Effector memory CD8-positive, alpha-beta T cell (primary cell): ENCODE data around the gene GBP6.
"Not testable (repeated sequence)": the region's sequence is repeated elsewhere in the genome, so short reads cannot be mapped to it uniquely, and the experiment has no call there.

ENCODE experiments used
- ATAC-seq: fragments of 150-1000 bp; cut with Tn5 transposase; replicated peaks from 2 replicates; pipeline ENCODE4 v1.10.0; 2021; ENCODE audit warnings: mild to moderate bottlenecking, moderate library complexity
- DNase-seq, 3 experiments: peaks; one replicate each; pipeline ENCODE4 v3.0.0; 2021
- H3K27ac Mint-ChIP-seq, 2 donors: one replicate each; pipeline ENCODE4 v1.8.0; 2022; ENCODE audit warnings: mild to moderate bottlenecking in 2 of 2, mixed read lengths in 2 of 2, moderate library complexity in 2 of 2
- H3K27me3 Mint-ChIP-seq, 2 donors: one replicate each; pipeline ENCODE4 v1.8.0; 2022; ENCODE audit warnings: mixed read lengths in 2 of 2
- H3K36me3 Mint-ChIP-seq: one replicate; pipeline ENCODE4 v1.8.0; 2022; ENCODE audit warnings: mild to moderate bottlenecking, moderate library complexity, mixed read lengths; ENCODE audit not compliant: insufficient read depth
- H3K4me1 Mint-ChIP-seq, 2 donors: one replicate each; pipeline ENCODE4 v1.8.0; 2022; ENCODE audit warnings: low read depth in 2 of 2, mixed read lengths in 2 of 2
- H3K4me3 Mint-ChIP-seq, 2 donors: one replicate each; pipeline ENCODE4 v1.8.0; 2022; ENCODE audit warnings: mild to moderate bottlenecking in 2 of 2, mixed read lengths in 2 of 2, moderate library complexity in 2 of 2
- H3K9me3 Mint-ChIP-seq, 2 donors: one replicate each; pipeline ENCODE4 v1.8.0; 2022; ENCODE audit warnings: mixed read lengths in 2 of 2

The GBP6 gene

DNA sequence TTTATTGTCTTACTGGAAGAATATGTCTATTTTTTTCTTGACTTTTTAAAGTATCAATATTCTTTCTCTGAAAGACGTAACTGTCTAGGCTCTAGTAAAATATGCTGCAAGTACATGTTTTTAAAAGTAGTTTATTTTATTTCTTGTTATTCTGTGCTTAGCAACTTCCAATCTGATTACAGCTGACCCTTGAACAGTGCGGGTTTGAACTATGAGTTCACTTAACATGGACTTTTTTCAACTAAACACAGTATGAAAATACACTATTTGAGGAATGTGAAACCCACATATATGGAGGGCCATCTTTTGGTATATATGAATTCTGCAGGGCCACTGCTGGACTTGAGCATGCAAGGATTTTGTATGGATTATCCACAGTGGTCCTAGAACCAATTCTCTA is 26.8 kb downstream of the GBP6 start:
- Mint-ChIP-seq H3K9me3 (peaks cover 4 to 7% of the 10 kb centered on the region in 2 donors), H3K27ac (no peak overlapping the region), H3K36me3 (no peaks in the 10 kb centered on the region), H3K27me3 (no peaks in the 10 kb centered on the region), H3K4me1 (no peaks in the 10 kb centered on the region), H3K4me3 (no peak overlapping the region)
- ATAC-seq (no peak), DNase-seq (no peak)

DNA sequence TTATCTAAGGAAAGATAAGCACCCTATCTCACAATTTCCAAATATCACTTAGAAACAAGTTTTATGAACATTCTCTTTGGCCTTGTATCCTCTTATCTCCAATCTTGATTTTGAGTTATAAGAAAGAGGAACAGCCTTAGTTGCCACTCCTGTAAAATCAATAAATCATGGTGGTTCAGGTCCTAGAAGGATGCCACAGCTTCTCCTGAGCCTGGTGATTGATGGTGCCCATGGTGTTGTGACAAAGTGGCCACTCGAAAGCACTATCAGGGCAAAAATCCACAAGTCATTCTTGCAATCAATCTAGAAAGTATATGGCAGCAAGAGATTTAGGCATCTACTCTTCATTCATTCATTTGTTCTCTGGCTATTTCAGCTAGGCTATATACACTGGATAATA is 27.8 kb downstream of the GBP6 start:
- Mint-ChIP-seq H3K4me1 (no peaks in the 10 kb centered on the region), H3K27me3 (no peaks in the 10 kb centered on the region), H3K27ac (no peak overlapping the region), H3K9me3 (peaks cover 4 to 7% of the 10 kb centered on the region in 2 donors), H3K36me3 (no peaks in the 10 kb centered on the region), H3K4me3 (no peak overlapping the region)
- ATAC-seq (no peak), DNase-seq (no peak)

DNA sequence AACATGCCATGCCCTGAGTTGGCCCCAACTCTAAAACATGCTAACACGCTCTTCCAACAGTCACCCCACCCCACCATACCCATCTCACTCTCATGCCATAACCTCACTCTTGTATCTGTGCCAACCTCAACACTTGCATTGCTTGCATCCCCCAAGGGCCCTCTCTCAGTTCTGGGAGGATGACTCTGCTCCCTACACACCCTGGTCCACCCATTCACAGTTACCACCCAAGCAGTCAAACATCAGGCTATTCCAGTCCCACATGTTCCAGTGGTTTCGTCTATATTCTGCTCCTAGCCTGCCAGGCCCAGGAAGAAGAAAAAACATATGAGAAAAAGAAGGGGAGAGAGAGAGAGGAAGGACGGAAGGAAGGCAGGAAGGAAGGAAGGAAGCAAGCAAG is 31.0 kb downstream of the GBP6 start:
- DNase-seq: no peak
- Mint-ChIP-seq H3K4me1 (no peaks in the 10 kb centered on the region), H3K27me3 (no peaks in the 10 kb centered on the region), H3K4me3 (no peak overlapping the region), H3K27ac (no peak overlapping the region), H3K9me3 (peaks cover 4 to 7% of the 10 kb centered on the region in 2 donors), H3K36me3 (no peaks in the 10 kb centered on the region)
- no peak for ATAC-seq

DNA sequence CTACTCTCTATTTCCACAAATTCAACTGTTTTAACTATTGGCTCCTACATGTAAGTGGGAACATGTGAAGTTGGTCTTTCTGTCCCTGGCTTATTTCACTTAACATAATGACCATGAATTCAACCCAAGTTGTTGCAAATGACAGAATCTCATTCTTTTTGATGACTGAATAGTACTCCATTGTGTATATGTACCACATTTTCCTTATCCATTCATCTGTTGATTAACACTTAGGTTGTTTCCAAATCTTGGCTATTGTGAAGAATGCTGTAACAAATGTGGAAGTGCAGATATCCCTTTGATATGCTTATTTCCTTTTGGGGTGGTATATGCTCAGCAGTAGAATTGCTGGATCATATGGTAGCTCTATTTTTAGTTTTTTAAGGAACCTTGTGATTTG is 33.0 kb downstream of the GBP6 start:
- H3K36me3 Mint-ChIP-seq: no peaks in the 10 kb centered on the region
- H3K27me3 Mint-ChIP-seq: no peaks in the 10 kb centered on the region
- no peak overlapping the region for H3K4me3 Mint-ChIP-seq
- DNase-seq: no peak
- no peak for ATAC-seq
- H3K27ac Mint-ChIP-seq: no peak overlapping the region
- H3K9me3 Mint-ChIP-seq: peaks cover 4 to 7% of the 10 kb centered on the region in 2 donors
- H3K4me1 Mint-ChIP-seq: no peaks in the 10 kb centered on the region

DNA sequence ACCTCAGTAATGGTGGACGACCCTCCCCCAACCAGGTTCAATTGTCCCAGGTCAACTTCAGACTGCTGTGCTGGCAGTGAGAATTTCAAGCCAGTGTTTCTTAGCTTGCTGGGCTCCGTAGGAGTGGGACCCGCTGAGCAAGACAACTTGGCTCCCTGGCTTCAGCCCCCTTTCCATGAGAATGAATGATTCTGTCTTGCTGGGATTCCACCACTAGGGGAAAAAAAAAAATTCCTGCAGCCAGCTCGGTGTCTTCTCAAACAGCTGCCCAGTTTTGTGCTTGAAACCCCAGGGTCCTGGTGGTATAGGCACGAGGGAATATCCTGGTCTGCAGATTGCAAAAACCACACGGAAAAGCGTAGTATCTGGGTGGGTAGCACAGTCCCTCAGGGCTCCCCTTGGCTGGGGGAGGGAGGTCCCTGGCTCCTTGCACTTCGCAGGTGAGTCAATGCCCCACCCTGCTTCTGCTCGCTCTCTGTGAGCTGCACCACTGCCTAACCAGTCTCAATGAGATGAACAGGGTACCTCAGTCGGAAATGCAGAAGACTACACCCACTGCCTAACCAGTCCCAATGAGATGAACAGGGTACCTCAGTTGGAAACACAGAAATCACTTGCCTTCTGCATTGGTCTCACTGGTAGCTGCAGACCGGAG is 41.5 kb downstream of the GBP6 start:
- Mint-ChIP-seq H3K27ac (no peak overlapping the region), H3K9me3 (no peaks in the 10 kb centered on the region), H3K27me3 (no peaks in the 10 kb centered on the region), H3K4me1 (peaks cover 19% of the 10 kb centered on the region in 2 donors), H3K4me3 (no peak overlapping the region), H3K36me3 (peaks cover 2% of the 10 kb centered on the region)
- DNase-seq (no peak), ATAC-seq (no peak)

DNA sequence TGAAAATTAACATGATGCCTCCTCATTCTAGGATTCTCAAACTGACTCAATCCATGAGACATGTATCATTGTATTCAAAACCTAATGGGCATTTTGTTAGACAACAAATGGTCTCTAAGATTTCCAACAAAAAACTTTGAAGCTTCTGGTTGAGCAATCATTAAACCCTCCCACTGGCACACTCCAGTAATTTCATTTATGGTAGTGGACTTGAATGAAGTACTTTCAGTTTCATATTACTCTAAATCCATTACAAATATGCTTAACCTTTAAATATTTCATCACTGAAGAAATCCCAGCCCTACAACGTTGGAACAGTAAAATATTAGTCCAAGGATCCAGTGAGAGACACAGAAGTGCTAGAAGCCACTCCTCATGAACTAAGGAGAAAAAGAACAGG is 43.5 kb downstream of the GBP6 start:
- H3K4me3 Mint-ChIP-seq: peak overlapping the region; percentile 77 to 80
- peak overlapping the region; percentile 89 to 93 for H3K27ac Mint-ChIP-seq
- peaks cover 2% of the 10 kb centered on the region for H3K36me3 Mint-ChIP-seq
- H3K9me3 Mint-ChIP-seq: no peaks in the 10 kb centered on the region
- no peak for DNase-seq
- no peaks in the 10 kb centered on the region for H3K27me3 Mint-ChIP-seq
- peak; percentile 54 for ATAC-seq
- H3K4me1 Mint-ChIP-seq: peaks cover 22% of the 10 kb centered on the region in 2 donors

DNA sequence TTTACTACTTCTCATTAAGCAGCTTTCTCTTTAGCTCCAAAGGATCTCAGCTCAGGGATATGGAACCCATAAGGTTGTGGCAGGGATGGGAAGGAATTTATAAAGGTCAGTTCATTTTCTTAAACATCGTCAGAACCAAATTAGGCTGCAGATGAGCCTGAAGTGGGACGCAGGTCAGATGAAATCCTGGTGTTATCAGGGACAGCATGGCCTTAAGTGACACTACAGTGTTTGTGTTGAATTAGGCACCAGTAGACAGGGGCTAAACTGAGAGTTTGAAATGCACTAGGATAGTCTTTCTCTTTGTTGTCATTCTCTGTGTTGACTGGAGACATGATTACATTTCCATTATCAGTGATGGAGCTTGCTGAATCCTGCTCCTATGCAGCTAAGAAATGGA is 43.9 kb downstream of the GBP6 start:
- Mint-ChIP-seq H3K27ac (peak overlapping the region; percentile 89 to 93), H3K4me1 (peaks cover 22% of the 10 kb centered on the region in 2 donors), H3K4me3 (peak overlapping the region; percentile 77 to 80)
- DNase-seq, H3K9me3 Mint-ChIP-seq, H3K36me3 Mint-ChIP-seq, H3K27me3 Mint-ChIP-seq: not testable (repeated sequence)
- peak; percentile 54 for ATAC-seq

DNA sequence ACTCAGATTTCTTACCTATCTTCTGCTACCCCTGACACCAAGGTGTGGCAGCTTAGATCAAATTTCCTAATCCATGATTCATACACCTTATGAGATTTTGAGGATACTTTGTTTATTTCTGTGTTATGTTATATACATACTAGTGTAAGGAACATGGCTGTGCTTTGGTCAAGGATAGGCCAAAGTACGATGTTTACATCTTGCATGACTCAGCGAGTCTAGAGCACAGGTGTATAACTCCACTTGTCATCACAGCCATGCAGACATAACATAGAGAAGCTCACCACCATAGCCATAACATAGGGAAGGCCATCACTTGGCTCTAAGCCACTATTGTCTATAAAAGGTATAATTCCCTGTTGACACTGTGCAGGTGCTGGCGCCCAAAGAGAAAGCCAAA is 61.2 kb downstream of the GBP6 start:
- no peaks in the 10 kb centered on the region for H3K9me3 Mint-ChIP-seq
- H3K4me1 Mint-ChIP-seq: peaks cover 0 to 1% of the 10 kb centered on the region in 2 donors
- no peak for DNase-seq
- H3K4me3 Mint-ChIP-seq: no peak overlapping the region
- H3K36me3 Mint-ChIP-seq: no peaks in the 10 kb centered on the region
- H3K27me3 Mint-ChIP-seq: no peaks in the 10 kb centered on the region
- ATAC-seq: no peak
- no peak overlapping the region for H3K27ac Mint-ChIP-seq

DNA sequence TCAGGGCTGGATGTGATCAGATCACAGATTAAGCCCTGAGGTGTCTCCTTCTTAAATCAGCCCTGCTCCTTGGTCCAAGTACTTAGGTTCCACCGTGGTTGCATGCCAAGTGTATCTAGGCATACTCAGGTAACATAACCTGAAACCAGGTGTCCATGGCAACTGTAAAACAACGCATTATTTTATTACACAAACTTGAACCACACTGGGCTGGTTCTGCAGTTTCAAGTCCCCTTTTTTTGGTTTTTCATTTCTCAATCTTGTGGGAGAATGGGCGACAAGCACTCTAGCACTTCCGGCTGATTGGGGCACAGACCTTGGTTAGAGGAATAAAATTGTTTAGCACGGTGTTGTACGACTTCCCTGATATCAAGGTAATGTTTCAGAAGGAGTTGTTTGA is 65.2 kb downstream of the GBP6 start:
- ATAC-seq (no peak), DNase-seq (no peak)
- Mint-ChIP-seq H3K36me3 (no peaks in the 10 kb centered on the region), H3K4me1 (peaks cover 0 to 1% of the 10 kb centered on the region in 2 donors), H3K4me3 (no peak overlapping the region), H3K9me3 (no peaks in the 10 kb centered on the region), H3K27ac (no peak overlapping the region), H3K27me3 (no peaks in the 10 kb centered on the region)

DNA sequence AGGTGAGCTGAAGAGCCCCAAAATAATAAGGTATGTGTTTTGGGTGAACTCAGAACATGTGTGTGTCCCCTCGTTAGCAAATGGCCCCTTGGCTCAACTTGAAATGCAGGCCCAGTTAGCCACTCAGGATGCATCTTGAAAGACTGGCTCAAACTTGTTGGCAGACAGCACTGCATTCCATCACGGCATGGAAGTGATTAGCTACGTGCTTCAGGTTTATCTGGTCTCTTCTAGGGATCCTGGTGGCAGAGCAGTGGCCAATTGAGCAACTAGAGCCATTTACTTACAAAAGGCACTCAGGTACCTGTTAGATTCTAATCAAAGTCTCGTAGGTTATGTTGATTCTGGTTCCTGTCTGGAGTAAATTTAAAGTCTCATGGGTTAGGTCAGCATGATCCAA is 65.8 kb downstream of the GBP6 start:
- H3K27me3 Mint-ChIP-seq, DNase-seq, H3K4me1 Mint-ChIP-seq, H3K9me3 Mint-ChIP-seq, H3K27ac Mint-ChIP-seq, H3K4me3 Mint-ChIP-seq, ATAC-seq, H3K36me3 Mint-ChIP-seq: not testable (repeated sequence)

DNA sequence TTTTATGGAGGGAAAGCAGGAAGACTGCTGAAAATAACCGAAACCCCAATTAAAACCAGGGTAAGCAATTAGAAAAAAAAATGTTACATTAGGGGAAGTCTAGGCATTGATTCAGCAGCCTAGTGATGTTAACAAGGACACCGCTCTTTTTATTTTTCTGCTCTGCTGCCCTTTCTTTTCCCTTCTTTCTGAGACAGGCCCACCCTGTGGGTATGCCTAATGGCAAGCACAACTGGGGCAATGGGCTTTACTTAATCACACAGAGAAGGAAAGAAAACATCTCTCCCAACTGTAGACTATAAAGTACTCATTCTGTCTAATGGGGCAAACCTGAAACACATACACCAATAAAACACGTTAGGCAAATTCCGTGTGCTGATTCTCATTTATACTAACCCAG is 69.6 kb downstream of the GBP6 start:
- Mint-ChIP-seq H3K27ac (no peak overlapping the region), H3K36me3 (no peaks in the 10 kb centered on the region), H3K27me3 (no peaks in the 10 kb centered on the region), H3K9me3 (peaks cover 0 to under 1% of the 10 kb centered on the region in 2 donors), H3K4me3 (no peak overlapping the region), H3K4me1 (no peaks in the 10 kb centered on the region)
- DNase-seq (no peak), ATAC-seq (no peak)

DNA sequence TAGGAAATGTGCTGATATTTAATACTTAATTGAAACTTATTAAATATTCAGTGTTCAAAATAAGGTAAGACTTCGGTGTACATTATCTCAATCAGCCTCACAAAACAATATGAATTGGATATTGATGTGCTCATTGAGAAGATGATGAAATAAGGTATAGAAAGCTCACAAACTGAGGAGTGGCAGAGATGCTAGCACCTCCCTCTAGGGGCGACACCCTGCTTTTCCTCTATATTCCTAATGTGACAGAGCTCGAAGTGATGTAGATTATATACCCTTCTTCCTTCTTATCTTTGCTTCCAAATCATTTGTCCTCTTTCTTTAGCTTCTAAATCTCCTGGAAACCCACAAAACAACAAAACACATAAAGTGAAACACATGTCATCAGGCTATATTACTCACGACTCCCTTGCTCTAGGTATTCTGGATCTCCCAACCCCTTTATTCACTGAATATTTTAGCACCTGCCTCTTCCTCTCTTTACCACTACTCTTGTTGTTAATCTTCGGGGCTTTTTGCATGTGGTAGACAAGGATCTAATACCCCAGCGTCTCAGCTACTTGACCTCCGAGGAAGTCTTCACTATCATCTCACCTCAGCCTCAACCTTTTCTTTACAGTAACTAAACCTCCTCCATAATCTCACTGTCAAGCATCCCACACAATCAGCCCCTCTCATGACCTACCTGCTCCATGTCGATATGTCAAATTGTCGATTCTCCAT is 70.4 kb downstream of the GBP6 start:
- H3K36me3 Mint-ChIP-seq, H3K4me3 Mint-ChIP-seq, H3K9me3 Mint-ChIP-seq, H3K4me1 Mint-ChIP-seq, H3K27me3 Mint-ChIP-seq, H3K27ac Mint-ChIP-seq, DNase-seq: not testable (repeated sequence)
- peak; percentile 80 for ATAC-seq
